HG03442 (cell line): Measurements from ENCODE around the gene TDRD3.

Experiments used
- ATAC-seq: cut with Tn5 transposase; IDR thresholded peaks from one replicate; pipeline ENCODE4 v1.9.1; 2021; ENCODE audit warnings: mild to moderate bottlenecking, moderate library complexity; ENCODE audit not compliant: unreplicated experiment

Gene TDRD3

GRCh38 chr13:60448907-60449510 lies 52.0 kb downstream of the TDRD3 start:
- peak; percentile 83 for ATAC-seq

- ATAC-seq: no peak
Observed at GRCh38 chr13:60453490-60453889, 56.5 kb downstream of the TDRD3 start.

- ATAC-seq: no peak
Observed at GRCh38 chr13:60454425-60454824, 57.4 kb downstream of the TDRD3 start.

- no peak for ATAC-seq
Observed at GRCh38 chr13:60463787-60464186, 66.8 kb downstream of the TDRD3 start.

- no peak for ATAC-seq
Observed at GRCh38 chr13:60467098-60467497, 70.1 kb downstream of the TDRD3 start.

- no peak for ATAC-seq
Observed at GRCh38 chr13:60479273-60479672, 82.3 kb downstream of the TDRD3 start.

GRCh38 chr13:60482012-60482411 lies 85.0 kb downstream of the TDRD3 start:
- ATAC-seq: no peak

GRCh38 chr13:60484865-60485264 lies 87.8 kb downstream of the TDRD3 start:
- ATAC-seq: no peak

- no peak for ATAC-seq
Observed at GRCh38 chr13:60491531-60491930, 94.5 kb downstream of the TDRD3 start.

GRCh38 chr13:60492187-60492586 lies 95.2 kb downstream of the TDRD3 start:
- no peak for ATAC-seq

GRCh38 chr13:60494296-60494695 lies 97.3 kb downstream of the TDRD3 start:
- peak; percentile 78 for ATAC-seq

GRCh38 chr13:60501236-60501635 lies 104.2 kb downstream of the TDRD3 start:
- no peak for ATAC-seq

- ATAC-seq: no peak
Observed at GRCh38 chr13:60509601-60510386, 112.8 kb downstream of the TDRD3 start.

GRCh38 chr13:60511637-60512036 lies 114.6 kb downstream of the TDRD3 start:
- no peak for ATAC-seq

GRCh38 chr13:60514891-60515290 lies 117.9 kb downstream of the TDRD3 start:
- ATAC-seq: no peak

- no peak for ATAC-seq
Observed at GRCh38 chr13:60519496-60519895, 122.5 kb downstream of the TDRD3 start.

- no peak for ATAC-seq
Observed at GRCh38 chr13:60520902-60521569, 124.0 kb downstream of the TDRD3 start.

GRCh38 chr13:60538566-60538965 lies 141.5 kb downstream of the TDRD3 start:
- no peak for ATAC-seq

GRCh38 chr13:60540276-60540675 lies 143.3 kb downstream of the TDRD3 start:
- ATAC-seq: no peak

- ATAC-seq: no peak
Observed at GRCh38 chr13:60562096-60562780, 165.2 kb downstream of the TDRD3 start.

GRCh38 chr13:60571571-60571970 lies 174.6 kb downstream of the TDRD3 start:
- no peak for ATAC-seq
